HG03575 (cell line): ENCODE data around the gene FBXO5.
"Not testable (repeated sequence)": the region's sequence is repeated elsewhere in the genome, so short reads cannot be mapped to it uniquely, and the experiment has no call there.

ENCODE experiments used
- ATAC-seq: cut with Tn5 transposase; IDR thresholded peaks from one replicate; pipeline ENCODE4 v1.9.1; 2021; ENCODE audit not compliant: unreplicated experiment, insufficient number of reproducible peaks, low FRiP score; ENCODE audit errors: extremely low read depth

The FBXO5 gene

GRCh38 chr6:152966168-152966894 is 16.5 kb downstream of the FBXO5 start:
- not testable (repeated sequence) for ATAC-seq

GRCh38 chr6:152959333-152959732 is 23.5 kb downstream of the FBXO5 start:
- ATAC-seq = no peak

GRCh38 chr6:152957796-152958195 is 25.0 kb downstream of the FBXO5 start:
- no peak for ATAC-seq

GRCh38 chr6:152954443-152954842 is 28.4 kb downstream of the FBXO5 start:
- ATAC-seq = no peak

GRCh38 chr6:152952866-152953509 is 29.9 kb downstream of the FBXO5 start:
- ATAC-seq = no peak

GRCh38 chr6:152952045-152952444 is 30.8 kb downstream of the FBXO5 start:
- no peak for ATAC-seq

- no peak for ATAC-seq
Measured at GRCh38 chr6:152950240-152950639, 32.6 kb downstream of the FBXO5 start.

GRCh38 chr6:152948150-152948768 is 34.6 kb downstream of the FBXO5 start:
- peak; percentile 70 for ATAC-seq

- ATAC-seq = no peak
Measured at GRCh38 chr6:152946995-152947394, 35.8 kb downstream of the FBXO5 start.

GRCh38 chr6:152946484-152946883 is 36.4 kb downstream of the FBXO5 start:
- no peak for ATAC-seq

GRCh38 chr6:152943260-152943897 is 39.5 kb downstream of the FBXO5 start:
- ATAC-seq = no peak

- ATAC-seq = no peak
Measured at GRCh38 chr6:152942319-152942869, 40.4 kb downstream of the FBXO5 start.

GRCh38 chr6:152941746-152942145 is 41.1 kb downstream of the FBXO5 start:
- ATAC-seq = no peak

- no peak for ATAC-seq
Measured at GRCh38 chr6:152932865-152933264, 50.0 kb downstream of the FBXO5 start.

GRCh38 chr6:152922706-152923105 is 60.1 kb downstream of the FBXO5 start:
- ATAC-seq = no peak
